Jurkat, Clone E6-1 (cell line): ENCODE results near the gene PDGFA.

ENCODE experiments used
- DNase-seq: peaks from one replicate; pipeline ENCODE4 v3.0.0-alpha.2; 2011; ENCODE audit warnings: low read depth, low spot score
- H3K4me3 ChIP-seq: 2 replicates; pipeline ENCODE4 v1.5.1; 2011; ENCODE audit warnings: mild to moderate bottlenecking, low read length, control low read depth, moderate library complexity

The PDGFA gene

GRCh38 chr7:539731-540411 lies 20.2 kb upstream of the PDGFA start:
- H3K4me3 ChIP-seq: no peak overlapping the region
- DNase-seq: no peak

DNA sequence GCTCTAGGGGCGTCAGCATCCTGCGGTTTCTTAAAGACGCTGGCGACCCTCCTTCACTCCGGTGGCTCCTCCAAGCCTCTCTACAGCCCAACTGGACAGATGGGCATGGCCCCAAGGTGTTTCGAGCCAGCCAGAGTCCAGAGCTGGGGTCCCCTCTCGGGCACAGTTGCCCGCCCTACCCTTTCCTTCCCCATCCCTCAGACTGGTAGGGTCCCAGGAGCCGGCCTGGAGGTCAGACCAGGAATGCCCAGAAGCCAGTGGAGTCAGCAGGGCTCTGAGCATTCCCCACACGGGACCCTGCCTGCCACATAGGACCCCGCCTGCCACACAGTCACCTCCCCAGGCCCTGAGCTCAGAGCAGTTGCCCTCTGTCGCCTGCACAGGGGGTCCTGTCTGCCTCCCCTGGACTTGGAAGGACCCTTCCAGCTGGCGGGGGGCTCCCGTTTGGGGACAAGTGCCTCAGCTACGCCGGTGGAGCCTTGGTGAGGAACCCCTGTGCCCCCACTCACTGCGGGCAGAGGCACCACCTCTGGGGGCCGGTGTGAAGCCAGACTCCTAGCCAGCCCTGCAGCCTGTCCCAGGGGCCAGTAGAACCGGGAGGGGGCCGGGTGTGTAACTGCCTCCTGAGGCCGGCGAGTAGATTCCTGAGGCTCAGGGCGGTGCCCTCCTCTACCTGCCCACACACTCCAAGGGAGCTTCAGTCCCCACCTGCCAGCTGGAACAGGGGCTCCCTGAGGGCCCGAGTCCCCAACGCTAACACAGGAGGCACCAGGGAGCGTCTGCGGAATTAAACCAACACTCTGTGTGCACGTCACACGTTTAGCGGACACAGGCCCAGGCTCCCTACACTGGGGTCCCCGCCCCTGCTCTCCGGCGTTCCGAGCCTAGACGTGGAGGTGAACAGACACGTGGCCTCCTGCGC lies 19.4 kb upstream of the PDGFA start:
- no peak for DNase-seq
- no peak overlapping the region for H3K4me3 ChIP-seq

DNA sequence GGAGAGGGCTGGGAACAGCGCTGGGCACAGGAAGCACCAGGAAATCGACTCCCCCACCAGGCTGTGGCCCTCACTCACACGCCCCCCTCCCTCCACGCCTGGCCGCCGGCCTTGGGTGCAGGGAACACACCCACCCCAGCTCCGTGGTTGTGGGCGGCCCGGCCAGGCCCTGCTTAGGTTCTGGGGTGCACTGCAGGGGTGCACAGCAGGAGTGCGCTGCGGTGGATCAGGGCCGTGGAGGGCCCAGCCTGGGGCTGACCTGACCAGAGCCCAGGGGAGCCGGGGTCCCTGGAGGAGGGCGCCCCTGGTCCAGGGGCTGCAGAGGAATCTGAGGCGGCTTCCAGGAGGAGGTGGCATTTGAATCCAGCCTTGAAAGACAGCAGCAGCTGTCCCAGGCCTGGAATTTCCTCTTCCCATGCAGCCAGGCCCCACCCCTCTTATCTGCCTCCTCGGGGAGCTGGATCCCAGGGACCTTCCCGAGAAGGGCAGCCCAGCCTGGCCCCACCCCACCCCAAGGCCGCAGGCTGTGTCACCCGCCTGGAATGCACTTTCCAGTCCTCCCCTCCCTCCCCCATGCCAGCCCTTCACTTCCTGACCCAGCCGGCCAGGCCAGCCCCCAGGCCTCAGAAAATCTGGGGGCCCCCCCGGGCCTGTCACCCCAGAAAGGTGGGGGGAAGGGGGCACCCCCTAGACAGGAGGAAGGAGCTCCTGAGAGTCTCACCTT lies 18.4 kb upstream of the PDGFA start:
- no peak for DNase-seq
- H3K4me3 ChIP-seq: no peak overlapping the region

- no peak overlapping the region for H3K4me3 ChIP-seq
- no peak for DNase-seq
Observed at GRCh38 chr7:536231-536630, 16.6 kb upstream of the PDGFA start.

DNA sequence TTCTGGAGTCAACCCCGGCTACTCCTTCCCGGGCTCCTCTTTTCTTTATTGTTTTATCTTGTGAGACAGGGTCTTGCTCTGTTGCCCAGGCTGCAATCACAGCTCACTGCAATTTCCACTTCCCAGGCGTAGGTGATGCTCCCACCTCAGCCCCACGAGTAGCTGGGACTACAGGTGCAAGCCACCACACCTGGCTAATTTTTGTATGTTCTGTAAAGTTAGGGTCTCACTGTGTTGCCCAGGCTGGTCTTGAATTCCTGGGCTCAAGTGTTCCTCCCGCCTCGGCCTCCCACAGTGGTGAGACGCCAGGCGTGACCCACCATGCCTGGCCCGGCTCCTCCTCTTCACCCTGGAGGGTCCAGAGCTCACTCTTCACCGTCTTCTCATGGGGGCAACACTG lies 15.3 kb upstream of the PDGFA start:
- H3K4me3 ChIP-seq: no peak overlapping the region
- DNase-seq: no peak

- H3K4me3 ChIP-seq: no peak overlapping the region
- DNase-seq: no peak
Observed at GRCh38 chr7:534075-534474, 14.4 kb upstream of the PDGFA start.

- DNase-seq: no peak
- H3K4me3 ChIP-seq: no peak overlapping the region
Observed at GRCh38 chr7:533266-533665, 13.6 kb upstream of the PDGFA start.

GRCh38 chr7:532379-533143 lies 12.9 kb upstream of the PDGFA start:
- no peak for DNase-seq
- H3K4me3 ChIP-seq: no peak overlapping the region

- H3K4me3 ChIP-seq: no peak overlapping the region
- DNase-seq: no peak
Observed at GRCh38 chr7:531777-532176, 12.1 kb upstream of the PDGFA start.

- H3K4me3 ChIP-seq: no peak overlapping the region
- DNase-seq: no peak
Observed at GRCh38 chr7:528451-528850, 8.8 kb upstream of the PDGFA start.

- no peak for DNase-seq
- H3K4me3 ChIP-seq: no peak overlapping the region
Observed at GRCh38 chr7:527723-528122, 8.1 kb upstream of the PDGFA start.

DNA sequence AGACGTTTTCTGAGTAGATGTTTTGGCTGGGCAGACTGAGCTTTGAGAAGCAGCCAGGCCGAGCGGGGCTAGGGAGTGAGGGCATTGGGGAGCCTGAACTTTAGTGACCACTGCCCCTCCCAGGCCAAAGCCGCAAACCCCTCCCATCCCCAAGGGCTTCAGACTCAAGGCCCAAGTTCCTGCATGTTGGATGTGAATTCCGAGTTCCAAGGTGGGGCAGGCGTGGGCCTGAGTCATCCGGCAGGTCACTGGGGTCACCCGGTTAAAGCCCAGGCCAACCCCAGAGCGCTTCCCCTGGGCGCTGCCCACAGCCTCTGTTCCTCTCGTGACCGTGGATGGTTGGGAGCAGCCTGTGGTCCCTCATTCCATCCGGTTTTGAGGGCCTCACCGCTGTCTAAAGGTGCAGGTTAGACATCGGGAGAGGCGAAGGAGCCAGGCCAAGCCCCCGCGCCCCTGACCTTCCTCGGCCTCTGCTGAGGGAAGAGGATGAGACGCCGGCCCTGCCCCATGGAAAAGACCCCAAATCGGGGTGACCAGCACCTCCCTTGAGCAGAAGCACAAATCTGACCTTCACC lies 6.9 kb upstream of the PDGFA start:
- no peak overlapping the region for H3K4me3 ChIP-seq
- no peak for DNase-seq

GRCh38 chr7:525740-526139 lies 6.1 kb upstream of the PDGFA start:
- DNase-seq: no peak
- H3K4me3 ChIP-seq: no peak overlapping the region

GRCh38 chr7:524800-525199 lies 5.2 kb upstream of the PDGFA start:
- DNase-seq: no peak
- no peak overlapping the region for H3K4me3 ChIP-seq

GRCh38 chr7:523347-524336 lies 4.0 kb upstream of the PDGFA start:
- DNase-seq: no peak
- H3K4me3 ChIP-seq: no peak overlapping the region

GRCh38 chr7:522951-523314 lies 3.3 kb upstream of the PDGFA start:
- no peak for DNase-seq
- no peak overlapping the region for H3K4me3 ChIP-seq

DNA sequence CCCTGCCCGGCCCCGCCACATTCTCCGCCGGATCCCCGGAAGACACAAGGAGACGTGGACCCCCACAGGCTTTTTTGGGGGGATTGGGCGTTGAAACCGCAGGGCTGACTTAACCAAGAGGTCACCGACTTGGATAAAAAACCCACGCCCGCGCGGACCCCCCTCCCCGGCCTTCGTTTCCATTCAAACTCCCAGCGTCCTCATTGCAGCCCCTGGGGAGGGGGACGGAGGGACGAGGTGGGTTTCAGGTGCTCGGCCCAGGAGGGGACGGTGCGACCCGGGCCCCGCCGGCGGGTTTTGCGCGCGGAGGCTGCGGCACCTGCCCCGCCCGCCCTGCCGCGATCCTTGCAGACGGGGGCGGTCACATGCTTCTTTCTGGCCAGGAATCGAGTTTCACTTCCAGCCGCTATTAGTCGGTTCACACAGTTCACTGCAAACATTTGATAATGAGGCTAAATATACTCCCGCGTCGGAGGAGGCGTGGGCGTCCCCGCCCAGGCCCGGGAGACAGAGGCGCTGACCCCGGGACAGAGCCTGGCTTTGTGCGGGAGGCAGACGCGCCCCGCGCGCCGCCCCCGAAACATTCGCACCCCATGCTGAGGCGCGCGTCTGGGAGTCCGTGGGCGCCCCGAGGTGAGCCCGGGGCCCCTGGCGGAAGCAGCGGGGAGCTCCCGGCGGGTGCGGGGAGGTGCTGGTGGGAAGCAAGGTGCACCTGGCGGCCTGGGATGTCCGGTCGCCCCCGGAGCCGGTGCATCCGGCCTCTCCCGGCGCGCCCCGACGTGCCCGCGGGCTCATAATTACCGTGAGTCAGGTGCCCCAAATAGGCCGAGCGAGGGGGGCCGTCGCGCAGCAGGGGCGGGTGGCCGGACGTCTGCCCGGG lies 2.7 kb upstream of the PDGFA start:
- no peak for DNase-seq
- H3K4me3 ChIP-seq: no peak overlapping the region
